Right lung (tissue), 5 donors: Measurements from ENCODE around the gene AFAP1. TPM values are rescaled to one million over a fixed set of nuclear protein-coding genes. Genes with fewer than 3 reads are reported as not detected.

ENCODE experiments used
- DNase-seq, 2 donors: peaks; one replicate each; pipeline ENCODE4 v3.0.0-alpha.2; 2013
- polyA plus RNA-seq, 5 donors: library from polyadenylated mRNA; unstranded; fragments of 120-200 nt; gene quantifications; one replicate each; pipeline versions ENCODE4 v1.2.1 to v1.2.3, GENCODE V29; 2013; ENCODE audit warnings: inconsistent platforms in 1 of 5, low replicate concordance in 1 of 5; ENCODE audit not compliant: insufficient read length in 5 of 5, insufficient read depth in 1 of 5

Gene AFAP1
- polyA plus RNA-seq, 5 donors: 20.4 to 28.0 (median 24.3) TPM

DNA sequence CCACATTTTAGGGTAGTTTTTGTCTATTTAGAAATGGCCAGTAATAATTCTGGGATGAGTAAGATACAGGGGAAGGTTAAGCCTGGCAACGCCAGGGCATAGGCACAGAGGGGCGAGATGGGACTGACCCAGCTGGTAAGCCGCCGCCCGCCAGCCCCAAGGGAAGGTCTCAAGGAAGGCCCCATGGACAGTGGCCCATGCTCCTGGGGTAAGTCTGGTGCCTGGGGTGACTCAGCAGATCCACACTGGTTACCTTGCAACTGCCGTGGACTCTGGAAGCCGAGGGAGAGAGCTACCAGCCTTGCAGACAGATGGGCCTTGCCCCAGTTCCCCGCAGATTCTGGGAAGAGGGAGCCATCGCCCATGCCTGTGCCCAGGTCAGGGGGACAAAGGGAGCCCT, 179.4 kb downstream of the AFAP1 start:
- no peak for DNase-seq

DNA sequence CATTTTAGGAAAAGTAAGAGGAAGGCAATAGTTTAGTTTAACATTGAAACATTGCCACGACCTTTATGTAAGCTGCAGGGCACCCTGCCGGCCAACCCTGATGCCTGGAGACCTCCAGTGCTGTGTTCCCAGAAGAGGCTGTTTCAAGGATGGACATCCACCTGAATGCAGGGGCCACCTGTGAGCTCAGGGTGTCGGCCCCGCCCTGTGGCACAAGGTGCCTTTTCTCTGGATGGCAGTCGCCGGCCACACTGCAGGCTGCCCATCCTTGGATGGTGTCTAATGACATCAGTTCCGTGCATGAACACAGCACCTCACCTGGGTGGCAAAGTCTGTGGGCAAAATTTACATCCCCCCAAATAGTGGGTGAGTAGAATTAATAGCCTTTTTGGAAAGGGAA, 180.0 kb downstream of the AFAP1 start:
- no peak for DNase-seq

DNA sequence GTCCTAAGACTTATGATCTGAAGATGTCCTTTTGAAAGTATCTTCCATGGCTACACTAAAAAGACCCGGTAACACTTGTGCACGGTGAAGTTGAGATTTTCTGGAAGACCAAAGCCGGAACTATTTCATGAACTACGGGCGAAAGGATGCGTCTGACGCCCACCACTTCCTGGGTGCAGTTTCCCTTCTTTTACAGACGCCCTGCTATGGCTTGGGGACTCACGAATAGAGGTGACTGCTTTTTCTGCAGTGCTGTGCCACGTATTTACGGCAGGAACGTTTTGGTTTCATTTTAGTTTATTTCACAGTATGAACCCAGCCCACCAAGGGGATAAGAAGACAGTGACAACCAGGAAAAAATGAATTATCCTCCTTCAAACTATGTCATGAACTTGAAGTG, 180.4 kb downstream of the AFAP1 start:
- DNase-seq: no peak

DNA sequence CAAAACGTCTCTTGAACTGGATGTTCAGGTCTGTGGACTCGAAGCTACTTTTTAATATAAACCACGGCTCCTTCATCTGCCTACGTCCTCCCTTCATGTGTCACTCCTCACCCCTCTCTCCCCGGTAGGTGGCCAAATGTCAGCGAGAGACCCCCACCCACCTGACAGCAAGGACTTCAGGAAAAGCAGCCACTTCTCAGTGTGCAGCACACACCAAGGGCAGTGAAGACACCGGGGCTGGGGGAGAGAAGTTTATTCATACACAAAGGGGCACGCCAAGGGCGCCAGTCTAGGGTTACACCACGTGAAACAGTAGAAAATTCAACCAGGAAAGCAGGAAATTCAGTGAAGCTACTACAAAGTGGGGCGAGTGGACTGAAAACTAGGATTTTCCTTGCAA, 181.2 kb downstream of the AFAP1 start:
- DNase-seq: no peak

DNA sequence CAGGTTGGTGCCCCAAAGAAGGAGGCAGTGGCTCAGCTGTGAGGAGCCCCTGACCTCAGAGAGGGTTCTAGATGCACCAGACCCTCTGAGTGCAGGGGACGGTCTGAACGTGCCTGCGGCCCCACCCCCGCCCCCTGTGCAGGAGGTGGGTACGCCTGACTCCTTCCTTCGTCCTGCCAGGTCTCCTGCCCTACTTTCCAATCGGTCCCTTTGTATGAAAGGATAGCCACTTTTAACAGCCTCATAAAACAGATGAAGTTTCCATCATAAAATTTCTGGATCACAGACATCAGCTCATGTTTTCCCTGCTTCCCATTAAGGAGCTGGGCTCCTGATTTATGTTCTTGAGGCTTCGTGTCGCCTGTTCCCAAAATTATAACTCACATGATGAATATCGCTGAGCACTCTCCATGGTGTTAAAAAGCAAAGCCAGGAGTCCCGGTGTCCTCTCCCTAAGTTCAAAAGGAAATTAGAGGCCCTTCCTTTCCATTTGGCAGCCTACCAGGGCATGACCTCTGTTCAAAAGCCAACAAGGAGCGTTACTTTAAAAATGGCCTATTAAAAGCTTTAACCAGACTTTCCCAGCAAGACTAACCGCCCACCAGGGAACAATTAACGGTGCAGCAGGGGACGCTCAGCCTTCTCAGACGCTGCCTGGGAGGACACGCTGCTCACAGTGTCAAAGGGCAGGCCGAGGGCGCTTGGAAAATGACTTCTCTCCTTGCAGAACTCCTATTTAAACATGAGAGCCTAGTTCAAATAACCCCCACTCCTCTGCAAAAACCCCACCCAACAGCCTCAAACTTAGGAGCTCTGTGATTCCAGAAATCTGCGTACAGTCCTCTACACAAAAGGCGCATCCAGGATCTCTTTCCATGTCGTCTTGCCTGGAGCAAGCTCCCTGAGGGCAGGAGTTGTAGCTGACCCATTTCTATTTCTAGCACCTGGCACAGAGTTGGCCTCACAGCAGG, 181.9 kb downstream of the AFAP1 start:
- no peak for DNase-seq

DNA sequence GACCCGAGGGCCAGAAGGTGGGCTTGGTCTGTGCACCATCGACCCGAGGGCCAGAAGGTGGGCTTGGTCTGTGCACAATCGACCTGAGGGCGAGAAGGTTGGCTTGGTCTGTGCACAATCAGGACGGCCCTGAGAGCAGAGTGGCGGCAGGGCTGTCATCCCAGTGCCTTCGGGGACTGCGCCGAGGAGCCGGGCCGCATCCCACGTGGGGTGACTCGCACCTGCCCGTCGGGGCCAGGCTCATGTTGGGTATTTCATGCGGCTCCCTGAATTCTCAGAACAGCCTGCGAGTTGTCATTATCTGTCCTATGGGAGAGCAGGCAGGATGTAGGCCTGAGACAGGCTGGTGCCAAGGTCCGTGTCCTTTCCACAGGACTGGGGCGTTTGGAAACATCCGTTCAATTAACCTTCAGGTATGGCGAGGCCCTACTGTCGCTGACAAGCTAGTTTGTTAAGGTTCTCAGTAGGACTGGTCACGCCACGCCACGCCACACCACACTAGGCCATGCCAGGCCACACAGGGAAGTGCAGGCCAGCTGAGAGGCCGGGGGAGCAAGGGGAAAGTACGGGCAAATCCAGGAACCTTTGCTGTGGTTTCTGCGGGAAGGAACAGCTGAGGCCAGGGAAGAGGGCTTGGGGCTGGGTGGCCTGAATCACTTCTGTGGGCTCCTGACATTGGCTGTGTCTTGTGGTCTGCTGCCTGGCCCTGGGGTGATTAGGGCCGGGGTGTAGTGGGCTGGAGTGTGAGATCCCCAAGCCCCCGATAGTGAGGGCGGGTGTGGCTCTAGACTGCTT, 182.9 kb downstream of the AFAP1 start:
- DNase-seq: no peak

DNA sequence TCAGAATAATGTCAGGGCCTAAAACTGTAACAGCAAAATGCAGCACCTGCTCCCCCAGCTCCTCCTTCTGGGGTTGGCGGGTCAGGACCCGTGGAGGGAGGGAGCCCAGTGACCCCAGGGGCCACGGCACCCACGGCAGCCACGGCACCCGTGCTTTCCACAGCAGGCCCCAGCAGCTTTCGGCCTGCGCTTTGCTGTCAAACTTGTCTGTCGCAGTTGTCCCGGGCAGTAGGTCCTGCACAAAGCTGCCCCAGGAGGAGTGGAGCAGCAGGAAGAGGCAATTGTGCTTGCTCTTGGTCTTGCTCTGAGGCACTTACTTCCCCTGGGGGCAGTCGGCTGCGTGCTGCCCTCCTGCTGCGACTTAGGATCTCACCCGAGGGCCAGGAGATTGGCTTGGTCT, 183.6 kb downstream of the AFAP1 start:
- no peak for DNase-seq

DNA sequence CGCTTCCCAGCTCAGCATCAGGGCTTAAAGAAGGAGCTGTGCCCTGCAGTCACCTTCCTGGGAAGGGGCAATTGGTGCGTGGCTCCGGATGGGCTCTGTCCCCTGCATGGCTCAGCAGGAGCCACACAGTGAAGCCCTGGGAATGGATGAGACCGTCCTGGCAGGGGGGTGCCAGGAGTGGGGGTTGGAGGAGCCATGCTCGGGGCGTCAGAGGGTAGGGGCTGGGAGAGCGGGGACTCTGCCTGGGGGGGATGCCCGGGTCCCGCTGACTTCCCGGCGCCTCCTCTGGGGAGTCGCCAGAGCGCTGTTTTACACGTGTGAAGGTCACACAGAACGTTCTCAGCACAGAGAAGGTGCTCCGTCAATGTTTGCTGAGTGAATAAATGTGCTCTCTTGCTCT, 184.1 kb downstream of the AFAP1 start:
- no peak for DNase-seq

DNA sequence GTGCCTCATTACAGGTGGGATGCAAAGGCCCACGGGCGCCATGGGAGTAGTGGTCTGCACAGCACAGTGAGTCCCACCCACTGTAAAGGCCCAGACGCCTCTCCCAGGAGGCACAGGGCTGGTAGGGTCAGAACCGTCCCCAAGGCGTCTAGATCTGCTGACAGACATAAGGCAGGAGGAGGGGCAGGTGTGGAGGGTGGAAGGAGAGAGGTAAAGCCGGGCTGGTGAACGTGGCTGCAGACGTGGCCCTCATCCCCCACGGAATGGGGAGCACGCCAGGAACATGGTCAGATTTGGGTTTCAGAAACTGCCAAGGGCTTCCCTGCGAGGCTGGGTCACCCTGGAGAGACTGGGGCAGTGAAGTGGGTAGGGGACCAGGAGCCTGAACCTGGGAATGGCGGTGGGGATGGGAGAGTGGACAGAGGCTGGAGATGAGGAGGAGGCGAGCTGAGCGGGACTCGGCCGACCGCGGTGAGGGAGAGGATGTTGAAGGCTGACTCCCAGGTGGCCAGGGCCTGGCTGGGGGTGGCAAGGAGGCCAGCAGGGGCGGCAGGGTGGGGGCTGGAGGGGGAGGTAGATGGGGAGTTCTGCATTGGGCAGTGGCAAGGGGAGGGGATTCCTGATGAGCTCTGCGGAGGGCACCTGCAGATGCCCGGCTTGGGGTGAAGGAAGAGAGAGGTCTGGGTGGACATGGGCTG, 184.9 kb downstream of the AFAP1 start:
- DNase-seq: no peak

DNA sequence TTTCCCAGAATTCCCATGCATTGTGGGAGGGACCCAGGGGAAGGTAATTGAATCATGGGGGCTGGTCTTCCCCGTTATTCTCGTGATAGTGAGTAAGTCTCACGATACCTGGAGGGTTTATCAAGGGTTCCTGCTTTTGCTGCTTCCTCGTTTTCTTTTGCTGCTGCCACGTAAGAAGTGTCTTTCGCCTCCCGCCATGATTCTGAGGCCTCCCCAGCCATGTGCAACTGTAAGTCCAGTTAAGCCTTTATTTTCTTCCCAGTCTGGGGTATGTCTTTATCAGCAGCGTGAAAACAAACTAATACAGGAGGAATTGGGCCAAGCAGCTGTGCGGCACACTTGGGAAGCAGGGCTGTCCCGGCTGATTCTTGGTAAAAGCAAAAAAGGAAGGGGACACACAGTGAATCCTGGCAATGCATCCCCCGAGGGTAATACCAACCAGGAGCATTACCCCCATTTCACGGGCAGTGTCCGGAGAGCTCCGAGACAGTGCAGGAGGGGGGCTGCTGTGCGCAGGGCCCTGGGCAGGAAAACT, 185.7 kb downstream of the AFAP1 start:
- no peak for DNase-seq

DNA sequence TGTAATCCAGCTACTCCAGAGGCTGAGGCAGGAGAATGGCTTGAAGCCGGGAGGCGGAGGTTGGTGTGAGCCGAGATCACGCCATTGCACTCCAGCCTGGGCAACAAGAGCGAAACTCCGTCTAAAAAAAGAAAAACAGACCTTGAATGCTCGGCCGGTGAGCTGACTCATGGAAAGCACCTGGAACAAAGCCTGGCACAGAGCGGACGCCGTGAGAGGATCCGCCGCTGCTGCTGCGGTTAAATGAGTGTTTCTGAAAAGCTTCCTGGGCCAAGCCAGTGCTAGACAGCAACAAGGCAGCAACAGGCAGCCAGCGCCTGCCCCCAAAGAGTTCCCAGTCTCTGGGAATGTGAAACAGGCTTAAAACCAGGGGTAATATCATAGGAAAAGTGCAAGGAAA, 186.4 kb downstream of the AFAP1 start:
- no peak for DNase-seq

DNA sequence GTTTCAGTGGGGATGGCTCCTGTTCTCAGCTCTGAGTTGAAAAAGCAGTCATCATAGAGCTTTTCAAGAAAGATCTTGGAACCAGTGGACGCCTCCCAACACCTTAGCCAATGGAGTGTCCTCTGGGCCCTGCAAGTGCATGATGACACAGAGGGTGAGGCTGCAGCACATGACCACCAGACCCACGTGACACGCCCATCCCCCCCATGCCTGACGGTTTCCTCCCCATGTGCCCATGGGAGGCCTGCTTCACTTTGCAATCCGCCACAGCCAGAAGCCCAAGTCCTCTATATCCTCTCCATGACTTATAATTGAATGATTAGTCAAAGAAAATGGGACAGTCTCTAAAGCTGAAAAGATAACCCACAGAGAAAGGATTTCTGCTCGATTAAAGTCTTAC, 187.0 kb downstream of the AFAP1 start:
- DNase-seq: no peak

DNA sequence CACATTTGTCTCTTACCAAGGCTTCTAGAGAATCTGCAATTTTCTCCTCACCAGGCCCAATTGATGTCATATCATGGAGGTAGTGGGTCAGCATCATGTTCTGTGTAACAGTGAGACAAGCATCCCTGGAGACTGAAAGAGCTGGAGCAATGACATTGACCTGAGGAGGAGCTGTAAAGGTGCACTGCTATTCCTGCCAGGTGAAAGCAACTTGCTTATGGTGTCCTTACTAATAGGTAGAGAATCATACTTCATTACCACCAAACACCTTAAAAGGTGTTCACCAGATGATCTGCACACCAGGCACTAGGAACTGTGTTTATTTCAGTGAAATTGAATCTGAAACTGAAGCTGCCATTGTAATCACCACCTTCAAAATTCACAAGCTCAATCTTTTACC, 188.7 kb downstream of the AFAP1 start:
- no peak for DNase-seq

DNA sequence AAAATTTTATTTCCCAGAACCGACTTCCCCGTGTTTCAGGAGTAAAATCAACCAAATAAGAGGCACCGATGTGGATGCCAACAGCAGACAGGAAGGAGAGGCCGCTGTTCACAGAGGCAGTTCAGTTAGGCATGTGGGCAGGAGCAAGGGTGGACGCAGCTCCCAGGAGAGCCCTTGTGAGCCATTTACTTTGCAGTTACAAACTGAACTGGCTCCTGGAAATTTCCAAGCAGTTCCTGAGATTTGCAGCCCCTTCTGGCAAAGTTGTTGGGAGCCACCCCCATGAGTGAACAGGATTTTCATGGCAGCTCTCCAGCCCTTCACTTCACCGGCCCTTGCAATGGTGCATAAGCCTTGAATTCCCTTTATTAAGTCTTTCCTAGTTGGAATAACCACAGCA, 189.1 kb downstream of the AFAP1 start:
- peak in 1 of 2 donors; percentile 18 for DNase-seq

DNA sequence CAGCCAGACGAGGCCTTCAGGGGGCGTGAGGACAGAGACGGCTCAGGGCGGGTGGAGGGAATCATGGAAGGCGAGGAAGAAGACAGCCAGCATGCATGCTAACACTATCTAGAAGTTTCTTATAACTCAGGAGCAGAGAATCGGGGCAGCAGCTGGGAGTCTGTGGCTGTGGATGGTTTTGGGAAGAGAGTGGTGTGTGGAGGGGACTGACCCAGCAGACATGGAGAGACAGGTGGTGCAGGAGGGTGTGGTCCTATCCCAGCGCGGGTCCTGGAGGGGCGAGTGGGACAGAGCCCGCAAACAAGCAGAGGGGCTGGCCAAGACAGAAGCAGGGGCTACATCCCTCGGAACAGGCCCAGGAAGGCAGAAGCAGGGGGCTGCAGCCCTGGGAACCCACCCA, 192.1 kb downstream of the AFAP1 start:
- DNase-seq: no peak

DNA sequence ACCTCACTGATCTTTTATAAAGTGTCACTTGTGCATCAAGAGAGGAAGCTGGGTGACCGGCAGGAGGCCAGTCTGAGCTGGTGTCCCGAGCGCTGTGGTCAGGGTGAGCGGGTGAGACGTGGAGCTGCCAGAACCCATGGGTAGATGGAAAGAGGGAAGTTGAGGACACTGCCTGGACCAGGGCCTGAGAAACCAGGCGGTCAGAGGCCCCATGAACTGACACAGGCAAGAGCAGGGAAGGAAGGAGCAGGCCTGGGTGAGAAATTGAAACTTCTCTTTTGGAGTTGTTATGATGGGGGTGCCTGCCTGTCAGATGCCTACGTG, 192.6 kb downstream of the AFAP1 start:
- DNase-seq: no peak

DNA sequence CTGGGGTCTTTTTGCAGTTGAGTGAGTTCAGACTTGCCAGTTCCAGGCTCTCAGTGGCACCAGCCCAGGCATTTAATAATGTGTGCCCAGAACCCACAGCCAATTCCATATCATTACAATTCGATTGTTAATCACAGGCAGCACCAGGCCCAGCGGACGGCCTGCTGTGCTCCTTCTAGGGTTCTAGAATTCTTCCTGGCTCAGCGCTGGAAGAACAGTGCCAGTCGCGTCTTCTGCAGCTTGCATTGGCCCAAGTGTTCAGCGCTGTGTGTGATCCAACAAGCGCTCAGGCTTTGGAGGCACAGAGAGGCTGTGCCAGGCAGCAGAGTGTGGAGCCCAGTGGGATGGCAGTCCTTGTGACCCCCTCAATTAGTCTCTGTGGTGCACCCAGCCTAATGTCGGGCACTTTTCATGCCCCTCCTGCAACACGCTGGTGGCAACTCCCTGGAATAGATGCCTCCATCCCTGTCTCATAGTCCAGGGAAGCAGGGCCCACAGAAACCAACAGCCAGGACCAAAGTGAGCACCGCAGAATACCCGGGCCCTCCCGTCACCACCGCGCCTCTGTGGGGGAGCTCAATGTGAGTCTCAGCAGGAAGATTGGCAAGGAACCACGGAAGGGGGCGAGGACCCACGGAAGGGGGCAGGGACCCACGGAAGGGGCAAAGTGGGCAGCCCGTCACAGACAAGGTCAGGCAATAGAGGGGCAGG, 193.2 kb downstream of the AFAP1 start:
- DNase-seq: no peak

DNA sequence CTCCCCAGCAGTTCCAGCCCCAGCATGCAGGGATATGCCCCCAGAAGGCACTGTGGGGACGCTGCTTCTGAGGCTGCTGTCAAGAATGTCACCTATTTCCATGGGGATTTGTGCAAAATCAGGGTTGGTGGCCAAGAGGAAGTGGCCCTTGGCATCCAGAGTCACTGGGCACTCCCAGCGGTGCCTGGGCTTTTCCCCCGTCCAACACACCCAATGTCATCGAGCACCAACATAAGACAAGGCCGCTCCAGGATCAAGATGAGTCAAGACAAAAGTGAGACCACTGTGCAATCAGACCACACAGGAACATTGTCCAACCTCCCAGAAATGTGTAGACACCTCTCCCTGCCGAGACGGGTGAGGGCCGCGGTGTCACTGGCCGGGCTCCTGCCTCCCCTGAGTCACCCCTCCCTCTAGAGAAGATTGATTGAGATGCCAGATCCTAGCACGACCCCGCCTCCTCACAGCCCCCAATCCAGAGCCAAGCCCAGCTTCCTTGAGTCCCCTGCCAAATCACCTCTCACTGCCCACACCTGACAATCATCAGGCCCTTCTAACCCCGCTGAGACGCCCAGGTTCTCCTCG, 194.3 kb downstream of the AFAP1 start:
- DNase-seq: no peak

DNA sequence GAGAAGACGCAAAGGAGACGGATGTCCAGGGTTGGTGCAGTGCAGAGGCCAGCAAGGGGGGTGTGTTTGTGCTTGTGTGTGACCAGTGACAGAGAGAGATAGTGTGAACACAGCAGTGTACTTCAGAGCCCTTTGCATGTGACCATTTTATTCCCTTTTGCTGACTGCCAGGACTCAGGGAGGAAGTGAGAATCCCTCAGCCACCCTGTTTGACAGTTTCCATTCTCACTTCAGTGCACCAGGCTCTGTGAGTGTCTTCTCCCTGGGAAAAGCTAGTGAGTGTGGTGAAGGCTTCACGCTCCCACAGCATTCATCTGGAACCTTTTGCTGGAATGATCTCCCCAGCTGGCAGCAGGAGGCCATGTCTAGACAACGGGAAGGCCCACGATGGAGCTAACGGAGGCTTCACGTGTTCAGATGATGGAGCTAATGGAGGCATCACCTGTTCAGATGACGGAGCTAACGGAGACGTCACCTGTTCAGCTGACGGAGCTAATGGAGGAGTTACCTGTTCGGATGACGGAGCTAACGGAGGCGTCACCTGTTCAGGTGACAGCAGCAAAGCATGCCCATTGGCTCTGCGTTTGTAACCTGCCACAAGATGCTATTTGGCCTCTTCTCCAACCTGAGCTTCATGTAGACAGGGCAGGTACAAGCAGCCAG, 195.4 kb downstream of the AFAP1 start:
- no peak for DNase-seq

DNA sequence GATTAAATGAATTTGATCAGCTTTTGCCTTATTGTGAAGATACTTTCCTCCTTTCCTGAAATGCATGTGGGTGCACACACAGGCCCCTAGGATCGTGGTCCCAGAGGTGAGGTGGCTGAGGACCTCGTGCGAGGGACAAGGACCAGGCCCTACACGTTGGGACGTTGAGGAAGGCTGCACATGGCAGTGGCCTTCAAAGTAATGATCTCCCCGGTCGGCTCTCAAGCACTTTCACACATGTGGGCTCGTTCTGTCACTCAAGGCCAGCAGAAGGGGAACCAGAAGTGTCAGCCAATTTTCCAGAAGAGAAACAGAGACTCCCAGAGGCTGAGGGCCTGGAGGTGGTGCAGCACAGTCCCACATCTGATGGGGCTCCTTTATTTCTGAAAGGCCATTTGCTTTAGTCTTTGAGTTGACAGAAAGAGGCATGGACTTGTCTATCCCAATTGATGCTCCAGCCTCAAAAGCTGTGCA, 196.8 kb downstream of the AFAP1 start:
- no peak for DNase-seq
